Right lobe of liver (tissue), 6 donors: ENCODE data around the gene CLDN22. TPM values are rescaled to one million over a fixed set of nuclear protein-coding genes. Genes with fewer than 3 reads are reported as not detected.

ENCODE experiments used
- ATAC-seq, 4 donors: fragments of 200-7000 bp; cut with Tn5 transposase; one replicate each; pipeline ENCODE4 v1.9.1; 2020; ENCODE audit warnings: mild to moderate bottlenecking in 4 of 4, moderate library complexity in 4 of 4
- DNase-seq, 3 donors: peaks; one replicate each; pipeline ENCODE4 v3.0.0-alpha.2; 2020
- H3K27ac ChIP-seq, 3 donors: fragments of 200-600 bp; one replicate each; pipeline ENCODE4 v1.8.0; 2022
- H3K27me3 ChIP-seq, 2 donors: fragments of 200-600 bp; one replicate each; pipeline ENCODE4 v1.8.0; 2022
- H3K36me3 ChIP-seq, 4 donors: fragments of 200-600 bp; sonication (generic) in 1 of 4; one replicate each; pipeline versions ENCODE4 v1.5.1 to v1.8.0; 2017 to 2022; ENCODE audit warnings: control low read depth in 1 of 4
- H3K4me1 ChIP-seq, 4 donors: fragments of 200-600 bp; sonication (generic) in 1 of 4; one replicate each; pipeline versions ENCODE4 v1.5.1 to v1.8.0; 2017 to 2022; ENCODE audit warnings: control low read depth in 1 of 4
- H3K4me3 ChIP-seq, 3 donors: fragments of 200-600 bp; one replicate each; pipeline ENCODE4 v1.8.0; 2022
- H3K9me3 ChIP-seq, 4 donors: fragments of 200-600 bp; sonication (generic) in 1 of 4; one replicate each; pipeline versions ENCODE4 v1.5.1 to v1.8.0; 2017 to 2022; ENCODE audit warnings: control low read depth in 1 of 4
- CTCF ChIP-seq, 4 donors: fragments of 200-600 bp in 3 of 4; fragments of 450-650 bp in 1 of 4; IDR thresholded peaks; one replicate each; pipeline versions ENCODE4 v1.5.1 to v1.8.0; 2016 to 2022; ENCODE audit warnings: antibody characterized with exemption in 4 of 4, mild to moderate bottlenecking in 2 of 4
- POLR2A ChIP-seq: fragments of 450-650 bp; IDR thresholded peaks from one replicate; pipeline ENCODE4 v1.6.1; 2017; ENCODE audit warnings: antibody characterized with exemption, mild to moderate bottlenecking
- WGBS: methylation state at CpG from one replicate; pipeline ENCODE4 v1.1.6; 2018; ENCODE audit warnings: low coverage, low lambda C conversion rate; ENCODE audit not compliant: insufficient coverage; ENCODE audit errors: missing lambda C conversion rate; 5-methylcytosine and 5-hydroxymethylcytosine counted together
- intact Hi-C, 2 donors: fragments of 100-400 bp; cut with DNase I; formaldehyde crosslinking; loops; one replicate each; pipeline versions ENCODE4 v1.11.2 to v1.14.1; 2022
- total RNA-seq, 6 experiments: library from RNA; depleted of rRNA in 2 of 6; stranded (reverse); fragments of >200 nt in 2 of 6; fragmentation: NEBNext Ultra II Directional in 3 of 6; extraction: Animal tissue kit (Norgen Biotek cat#: 25700) in 3 of 6; gene quantifications; one replicate each; pipeline versions ENCODE4 v1.1.0 to v1.2.4, GENCODE V29; 2016 to 2023
- donor health status: DM: no; HTN: yes; CAD: no.
- donor health status: DM: no; HTN: no; CAD: no.
- donor health status: DM: no; HTN: no; CAD: no.
- donor health status: DM: no; HTN: yes; CAD: no.
- donor health status: DM: no; HTN: yes; CAD: no.

The CLDN22 gene
- total RNA-seq, 6 experiments from 2014 or later, result not detected

GRCh38 chr4:183362916-183363542 lies 43.0 kb upstream of the CLDN22 start:
- TF ChIP-seq CTCF (IDR thresholded peaks at IDR 0.05) (no peak), POLR2A (no peak)
- H3K4me3 ChIP-seq, result no peak overlapping the region
- intact Hi-C loops, result no loop called here
- H3K4me1 ChIP-seq, result no peaks in the 10 kb centered on the region
- no peak for ATAC-seq
- H3K36me3 ChIP-seq, result no peaks in the 10 kb centered on the region
- WGBS, result 52% methylated on average over 15 of the region's 15 CpGs
- H3K27me3 ChIP-seq, result no peaks in the 10 kb centered on the region
- no peak overlapping the region for H3K27ac ChIP-seq
- no peak for DNase-seq
- no peaks in the 10 kb centered on the region for H3K9me3 ChIP-seq

GRCh38 chr4:183362036-183362435 lies 42.0 kb upstream of the CLDN22 start:
- Histone ChIP-seq H3K27ac (no peak overlapping the region), H3K9me3 (no peaks in the 10 kb centered on the region), H3K36me3 (no peaks in the 10 kb centered on the region), H3K4me3 (no peak overlapping the region), H3K27me3 (no peaks in the 10 kb centered on the region), H3K4me1 (no peaks in the 10 kb centered on the region)
- DNase-seq (no peak), ATAC-seq (no peak)
- 85% methylated on average over 4 of the region's 4 CpGs for WGBS
- intact Hi-C loops, result no loop called here
- no peak for TF ChIP-seq CTCF (IDR thresholded peaks at IDR 0.05)
- no peak for TF ChIP-seq POLR2A

GRCh38 chr4:183360161-183360919 lies 40.3 kb upstream of the CLDN22 start:
- WGBS, result 65% methylated on average over 7 of the region's 11 CpGs
- Histone ChIP-seq H3K4me1 (no peaks in the 10 kb centered on the region), H3K9me3 (no peaks in the 10 kb centered on the region), H3K27ac (no peak overlapping the region), H3K36me3 (no peaks in the 10 kb centered on the region), H3K27me3 (no peaks in the 10 kb centered on the region), H3K4me3 (no peak overlapping the region)
- TF ChIP-seq POLR2A (no peak), CTCF (IDR thresholded peaks at IDR 0.05) (no peak)
- ATAC-seq, result no peak
- intact Hi-C loops, result no loop called here
- DNase-seq, result no peak

GRCh38 chr4:183358215-183358755 lies 38.2 kb upstream of the CLDN22 start:
- TF ChIP-seq CTCF (IDR thresholded peaks at IDR 0.05) (no peak), POLR2A (no peak)

More at GRCh38 chr4:183358215-183358755, 38.2 kb upstream of the CLDN22 start:
- intact Hi-C loops, result no loop called here
- H3K4me3 ChIP-seq, result no peak overlapping the region
- H3K27me3 ChIP-seq, result no peaks in the 10 kb centered on the region
- no peaks in the 10 kb centered on the region for H3K4me1 ChIP-seq
- H3K27ac ChIP-seq, result no peak overlapping the region
- 72% methylated on average over 10 of the region's 13 CpGs for WGBS
- ATAC-seq (no peak), DNase-seq (no peak)
- H3K9me3 ChIP-seq, result no peaks in the 10 kb centered on the region
- no peaks in the 10 kb centered on the region for H3K36me3 ChIP-seq
